Calu3 (cell line): Measurements from ENCODE around the gene STRA8. TPM values are rescaled to one million over a fixed set of nuclear protein-coding genes. Genes with fewer than 3 reads are reported as not detected.
A peak's percentile ranks its signal among the peaks of the same experiment; 100 is the strongest.

Source experiments
- BruUV-seq: library from RNA; stranded (reverse); fragments of 400-500 nt; replicated peaks from 2 replicates; lab custom pipeline; 2021; lab: Mats Ljungman, UMichigan
- CTCF ChIA-PET: fragments of 300-600 bp; sonication (Branson Sonifier 250); formaldehyde crosslinking; loops from one replicate; lab custom pipeline; 2022; ENCODE audit warnings: antibody characterized with exemption; lab: Charles Lee
- DNase-seq: peaks from one replicate; pipeline ENCODE4 v3.0.0; 2022
- H3K27ac Mint-ChIP-seq: one replicate; pipeline ENCODE4 v1.8.0; 2022; ENCODE audit warnings: mixed read lengths; ENCODE audit not compliant: unreplicated experiment
- H3K27me3 Mint-ChIP-seq: one replicate; pipeline ENCODE4 v1.8.0; 2022; ENCODE audit warnings: mixed read lengths; ENCODE audit not compliant: unreplicated experiment
- H3K36me3 Mint-ChIP-seq: one replicate; pipeline ENCODE4 v1.8.0; 2022; ENCODE audit warnings: mild to moderate bottlenecking, moderate library complexity, mixed read lengths; ENCODE audit not compliant: insufficient read depth, unreplicated experiment
- H3K4me1 Mint-ChIP-seq: one replicate; pipeline ENCODE4 v1.8.0; 2022; ENCODE audit warnings: mild to moderate bottlenecking, low read depth, mixed read lengths; ENCODE audit not compliant: unreplicated experiment
- H3K4me3 Mint-ChIP-seq: one replicate; pipeline ENCODE4 v1.8.0; 2022; ENCODE audit warnings: mild to moderate bottlenecking, low read depth, moderate library complexity, mixed read lengths; ENCODE audit not compliant: unreplicated experiment
- H3K9me3 Mint-ChIP-seq: one replicate; pipeline ENCODE4 v1.8.0; 2022; ENCODE audit warnings: low read depth, mixed read lengths; ENCODE audit not compliant: unreplicated experiment
- CTCF ChIP-seq: fragments of 200-600 bp; IDR thresholded peaks from one replicate; pipeline ENCODE4 v1.8.0; 2022; ENCODE audit warnings: antibody characterized with exemption; ENCODE audit not compliant: unreplicated experiment
- intact Hi-C: fragments of 100-400 bp; cut with micrococcal nuclease; formaldehyde crosslinking; loops from one replicate; pipeline ENCODE4 v1.10.0; 2022; ENCODE audit not compliant: unreplicated experiment
- total RNA-seq: library from RNA; stranded (reverse); gene quantifications from 2 replicates; pipeline ENCODE4 v1.2.3, GENCODE V29; 2022

STRA8 gene
- total RNA-seq, 1 experiment from 2014 or later, result not detected

DNA sequence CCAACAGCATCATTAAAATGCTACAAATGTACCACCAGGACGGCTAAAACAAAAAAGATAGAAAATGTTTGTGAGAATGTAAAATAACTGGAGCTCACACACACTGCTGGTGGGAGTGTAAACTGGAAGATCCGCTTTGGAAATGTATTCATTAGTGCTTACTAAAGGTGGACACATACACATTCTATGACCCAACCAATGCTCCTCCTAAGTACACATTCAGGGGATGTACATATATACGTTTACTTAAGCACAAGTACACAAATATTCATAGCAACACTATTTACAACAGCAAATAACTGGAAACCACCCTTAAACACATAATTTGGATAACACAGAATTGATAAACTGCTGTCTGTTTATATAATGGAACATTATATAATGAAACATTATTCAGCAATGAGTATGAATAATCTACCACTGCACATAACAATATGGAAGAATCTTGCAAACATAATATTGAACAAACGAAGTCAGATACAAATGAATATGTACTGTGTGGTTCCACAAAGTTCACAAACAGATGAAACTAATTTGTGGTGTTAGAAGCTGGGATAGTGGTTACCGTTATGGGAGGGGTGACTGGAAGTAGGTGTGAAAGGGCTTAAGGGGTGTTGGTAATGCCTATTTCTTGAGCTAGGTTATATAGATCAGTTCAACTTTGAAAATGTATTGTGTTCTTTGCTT is 52.1 kb downstream of the STRA8 start:
- H3K9me3 Mint-ChIP-seq, result peaks cover 3% of the 10 kb centered on the region

DNA sequence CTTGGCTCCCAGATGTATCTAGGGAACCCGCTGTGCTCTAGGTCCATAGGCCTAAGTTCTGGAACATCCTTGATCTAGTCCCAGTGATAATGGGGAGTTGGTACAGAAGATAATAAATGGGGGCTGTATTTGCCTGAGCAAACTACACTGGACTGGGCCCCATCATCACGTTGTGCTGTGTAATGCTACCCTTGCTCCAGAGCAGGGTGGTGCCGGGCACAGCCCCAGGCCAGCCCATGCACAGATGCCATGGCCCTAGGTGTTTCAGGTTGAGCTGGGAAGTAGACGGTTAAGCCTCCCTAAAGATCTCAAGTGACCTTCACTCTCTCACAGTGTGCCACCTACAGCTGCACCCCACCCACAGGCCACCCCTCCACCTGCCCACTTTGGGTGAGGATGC is 53.2 kb downstream of the STRA8 start:
- Mint-ChIP-seq H3K4me1 (peaks cover 10% of the 10 kb centered on the region), H3K36me3 (no peaks in the 10 kb centered on the region), H3K27ac (no peak overlapping the region), H3K9me3 (peaks cover 3% of the 10 kb centered on the region), H3K4me3 (no peak overlapping the region), H3K27me3 (no peaks in the 10 kb centered on the region)
- no peak for TF ChIP-seq CTCF
- no peak for DNase-seq
- CTCF ChIA-PET, result no interaction called here
- intact Hi-C loops, result no loop called here
- no TSS peak for BruUV-seq

More for the DNA sequence above, 52.1 kb downstream of the STRA8 start:
- TF ChIP-seq CTCF, result no peak
- Mint-ChIP-seq H3K36me3 (no peaks in the 10 kb centered on the region), H3K27me3 (peaks cover 11% of the 10 kb centered on the region), H3K27ac (no peak overlapping the region), H3K4me1 (no peaks in the 10 kb centered on the region), H3K4me3 (no peak overlapping the region)
- intact Hi-C loops, result no loop called here
- BruUV-seq, result no TSS peak
- DNase-seq, result no peak
- CTCF ChIA-PET, result no interaction called here

GRCh38 chr7:135290594-135290993 is 57.0 kb downstream of the STRA8 start:
- CTCF ChIA-PET, result no interaction called here

GRCh38 chr7:135291809-135292253 is 58.2 kb downstream of the STRA8 start:
- H3K9me3 Mint-ChIP-seq, result peaks cover 3% of the 10 kb centered on the region
- intact Hi-C loops, result no loop called here
- peak overlapping the region; percentile 22 for H3K27ac Mint-ChIP-seq
- no peaks in the 10 kb centered on the region for H3K27me3 Mint-ChIP-seq
- TF ChIP-seq CTCF, result no peak
- peak; percentile 68 for DNase-seq
- H3K4me1 Mint-ChIP-seq, result peaks cover 20% of the 10 kb centered on the region
- no peak overlapping the region for H3K4me3 Mint-ChIP-seq
- no peaks in the 10 kb centered on the region for H3K36me3 Mint-ChIP-seq
- BruUV-seq, result no TSS peak
- CTCF ChIA-PET, result interaction anchor here (0.8 to 1.9 kb wide), 4 partner anchors 11 to 85 kb away, joined by 3 to 8 read pairs (median 6); no protein-coding TSS in a partner anchor

More at GRCh38 chr7:135290594-135290993, 57.0 kb downstream of the STRA8 start:
- Mint-ChIP-seq H3K36me3 (no peaks in the 10 kb centered on the region), H3K4me1 (peaks cover 20% of the 10 kb centered on the region), H3K4me3 (no peak overlapping the region), H3K9me3 (peaks cover 3% of the 10 kb centered on the region), H3K27me3 (no peaks in the 10 kb centered on the region), H3K27ac (no peak overlapping the region)
- TF ChIP-seq CTCF, result no peak
- BruUV-seq, result no TSS peak
- intact Hi-C loops, result no loop called here
- no peak for DNase-seq
